NCI-H2081 (cell line): ENCODE measurements around the gene VAMP2.
"Not testable (repeated sequence)": the region's sequence is repeated elsewhere in the genome, so short reads cannot be mapped to it uniquely, and the experiment has no call there.

Experiments
- DNase-seq, 2 experiments: peaks; one replicate each; lab custom pipeline; 2025; lab: John Stamatoyannopoulos, UW

VAMP2 gene

DNA sequence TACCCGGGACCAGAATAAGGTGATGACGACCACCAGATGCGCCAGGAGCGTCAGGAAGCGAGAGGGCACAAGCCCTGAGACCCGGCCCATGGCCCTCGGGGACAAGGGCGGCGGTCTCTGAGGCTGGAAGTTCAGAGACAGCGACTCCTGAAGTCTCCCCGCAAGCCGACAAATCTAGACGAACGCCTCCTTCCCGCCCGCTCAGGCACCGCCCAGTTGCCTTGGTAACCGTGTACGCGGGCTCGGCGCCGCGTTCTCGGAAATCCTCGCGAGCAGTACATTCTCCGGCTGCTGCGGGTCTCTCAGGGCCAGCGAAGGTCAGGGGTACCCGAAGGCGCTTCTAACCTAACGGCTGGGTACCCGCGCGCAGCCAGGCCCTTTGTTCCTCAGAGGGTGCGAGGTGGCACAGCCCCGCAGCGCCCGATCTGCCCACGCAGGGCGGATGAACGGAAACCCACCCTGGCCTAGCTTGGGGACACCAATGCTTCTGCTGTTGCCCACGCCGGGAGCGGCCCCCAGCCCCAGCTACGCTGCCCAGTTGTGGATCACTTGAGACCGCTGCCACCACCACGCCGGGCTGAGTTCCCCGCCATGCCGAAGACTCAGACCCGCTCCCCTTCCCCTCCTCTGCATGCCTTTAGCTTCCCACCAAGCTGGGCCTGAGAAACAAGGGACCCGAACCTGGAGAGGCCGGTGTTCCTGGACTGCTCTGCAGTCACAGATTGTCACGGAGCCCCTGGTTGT, 13.6 kb upstream of the VAMP2 start, which contains the start of gene TMEM107:
TSS of gene TMEM107 (minus strand) at position 184 of the 744 bp plus-strand sequence. CDS start at position 90, 94 bp downstream.
- DNase-seq: peak; percentile 74 to 83

DNA sequence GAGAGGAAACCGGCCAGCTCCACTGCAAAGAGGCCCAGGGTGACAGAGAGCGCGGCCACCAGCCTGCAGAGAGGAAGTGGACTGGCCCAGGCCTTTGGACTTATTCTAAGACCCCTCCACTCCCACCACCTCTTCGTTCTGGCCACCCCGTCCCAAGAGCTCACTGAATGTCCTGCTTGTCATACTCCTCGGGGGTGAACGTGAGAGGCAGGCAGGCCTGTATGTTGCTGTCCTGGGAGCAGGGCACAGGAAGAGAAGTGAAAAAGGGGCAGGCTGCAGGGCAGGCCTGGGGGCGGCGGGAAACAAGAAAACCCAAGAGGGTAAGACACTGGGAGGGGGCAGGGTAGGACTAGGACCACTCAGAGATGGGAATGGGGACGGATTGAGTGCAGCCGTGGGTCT, 13.0 kb upstream of the VAMP2 start:
- peak in 1 of 2 experiments; percentile 14 for DNase-seq

DNA sequence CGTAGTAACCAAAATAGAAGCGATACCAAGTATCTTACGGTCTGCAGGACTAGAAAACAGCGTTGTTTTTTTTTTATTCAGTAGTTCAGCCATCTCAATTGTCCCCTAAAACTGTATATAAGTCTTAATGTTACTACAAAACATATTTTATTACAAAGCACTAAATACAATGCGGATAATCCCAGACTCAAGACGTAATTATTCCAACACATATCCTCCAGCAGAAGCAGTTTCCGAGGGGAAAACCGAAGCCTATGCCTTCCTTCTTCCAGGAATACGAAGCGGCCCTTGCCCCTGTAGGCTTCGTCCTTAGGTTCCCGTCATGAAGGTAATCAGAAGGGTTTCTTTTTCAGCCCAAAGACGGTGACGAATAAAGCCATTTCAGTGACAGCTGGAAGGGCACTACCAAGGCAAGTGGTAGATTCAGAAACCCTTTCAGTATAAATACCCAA, 11.1 kb upstream of the VAMP2 start:
- DNase-seq: no peak

GRCh38 chr17:8173056-8173870, 10.5 kb upstream of the VAMP2 start:
- DNase-seq: peak; percentile 67 to 92

DNA sequence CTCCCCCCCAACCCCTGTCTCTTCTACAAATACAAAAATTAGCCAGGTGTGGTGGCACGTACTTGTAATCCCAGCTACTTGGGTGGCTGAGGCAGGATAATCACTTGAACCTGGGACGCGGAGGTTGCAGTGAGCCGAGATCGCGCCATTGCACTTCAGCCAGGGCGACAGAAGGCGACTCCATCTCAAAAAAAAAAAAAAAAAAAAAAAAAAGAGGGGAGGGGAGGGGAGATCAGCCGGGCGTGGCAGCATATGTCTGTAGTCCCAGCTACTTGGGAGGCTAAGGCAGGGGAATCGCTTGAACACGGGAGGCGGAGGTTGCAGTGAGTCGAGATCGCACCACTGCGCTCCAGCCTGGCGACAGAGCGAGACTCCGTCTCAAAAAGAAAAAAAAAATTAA, 7.4 kb upstream of the VAMP2 start:
- DNase-seq: not testable (repeated sequence)

DNA sequence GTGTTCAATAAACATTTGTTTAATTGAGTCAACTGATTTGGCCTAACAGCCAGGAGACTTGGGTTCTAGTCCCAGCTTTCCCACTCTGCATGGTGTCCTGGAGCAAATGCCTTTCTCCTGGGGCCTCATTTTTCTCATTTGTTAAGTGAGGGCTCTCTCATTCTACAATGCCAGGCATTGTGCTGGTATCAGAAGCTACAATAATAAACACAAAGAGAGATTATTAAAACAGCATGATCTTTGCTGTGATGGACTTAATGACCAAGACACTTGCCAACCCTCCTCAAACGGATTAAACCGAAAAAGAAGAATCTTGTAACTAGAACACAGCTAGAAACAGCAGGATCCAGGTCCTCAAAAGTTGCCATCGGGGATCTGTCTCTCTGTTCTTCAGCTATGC, 4.8 kb upstream of the VAMP2 start:
- no peak for DNase-seq

DNA sequence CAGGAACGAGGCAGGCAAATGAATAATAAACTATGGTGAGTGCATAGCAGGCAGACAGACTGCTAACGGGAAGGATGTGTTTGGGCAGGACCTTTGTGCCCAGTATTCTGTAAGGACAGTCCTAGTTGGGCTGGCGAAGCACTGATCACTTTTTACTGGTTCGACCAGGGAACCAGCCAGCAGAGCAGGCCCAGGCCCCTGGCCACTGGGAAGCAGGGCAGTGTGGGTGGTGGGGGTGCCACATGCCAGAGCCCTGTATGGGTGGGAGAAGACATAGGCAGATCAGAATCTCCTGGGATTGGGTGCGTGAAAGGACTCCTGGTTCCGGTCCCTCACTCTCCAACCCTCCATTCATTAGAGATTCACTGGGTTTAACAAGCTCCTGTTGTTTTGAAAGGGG, 4.0 kb upstream of the VAMP2 start:
- no peak for DNase-seq

DNA sequence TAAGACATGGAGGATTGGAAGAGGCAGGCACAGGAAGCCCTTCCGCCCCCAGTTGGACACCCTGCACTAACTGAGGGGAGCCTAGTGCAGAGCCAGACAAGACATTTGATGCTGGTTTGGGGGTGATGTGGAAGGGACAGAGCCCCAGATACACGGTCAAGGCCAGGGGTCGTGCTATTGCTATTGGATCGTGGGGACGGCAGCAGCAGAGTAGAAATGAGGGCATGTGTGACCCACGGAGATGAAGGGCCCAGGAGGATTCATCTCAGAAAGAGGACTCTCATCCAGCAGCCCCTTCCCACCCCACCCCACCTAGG, 2.0 kb upstream of the VAMP2 start:
- no peak for DNase-seq

GRCh38 chr17:8163978-8164814, 1.4 kb upstream of the VAMP2 start:
- DNase-seq: no peak

DNA sequence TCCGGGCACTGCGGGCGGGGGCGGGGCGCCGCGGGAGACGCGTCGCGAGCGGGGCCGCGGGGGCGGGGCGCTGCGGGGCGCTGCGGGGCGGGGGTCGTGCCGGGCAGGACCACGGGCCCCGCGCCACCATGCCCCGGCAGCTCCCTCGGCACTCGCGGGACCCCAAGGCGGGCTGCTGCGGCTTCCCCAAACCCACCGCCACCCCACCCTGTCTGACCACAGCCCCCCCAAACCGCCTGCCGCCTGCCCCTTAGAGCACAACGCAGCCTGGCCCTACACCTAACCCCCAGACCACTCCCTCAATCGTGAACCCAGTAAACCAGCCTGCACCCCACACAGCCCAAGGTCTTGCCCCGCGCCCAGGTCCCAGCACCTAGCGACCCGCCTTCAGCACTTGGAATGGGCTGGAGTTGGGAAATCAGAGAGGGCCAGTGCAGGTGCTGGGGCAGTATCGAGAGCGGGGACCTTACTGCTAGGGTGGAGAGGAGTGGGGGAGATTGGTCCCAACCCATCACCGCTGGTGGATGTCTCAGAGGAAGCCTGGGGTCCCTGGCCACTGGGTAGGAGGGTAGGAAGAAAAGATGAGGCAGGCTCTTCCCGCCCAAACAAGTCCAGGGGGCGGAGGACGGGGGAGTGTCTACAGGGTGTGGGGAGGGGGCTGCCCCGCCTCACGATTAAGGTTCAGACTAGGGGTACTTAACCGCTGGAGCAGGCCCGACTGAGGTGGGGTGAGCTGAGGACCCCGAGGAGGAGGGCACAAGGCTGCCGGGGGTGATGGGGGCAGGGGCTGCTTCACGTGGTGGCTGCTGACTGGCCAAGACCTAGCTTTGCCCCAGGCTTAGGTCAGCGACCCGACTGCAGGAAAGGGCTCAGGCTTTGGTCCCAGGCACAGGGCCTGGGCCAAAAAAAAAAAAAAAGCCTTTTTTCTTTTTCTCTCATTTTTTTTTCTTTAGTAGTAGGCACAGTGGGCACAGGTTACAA, 539 bp upstream of the VAMP2 start:
- no peak for DNase-seq

- no peak for DNase-seq
Measured at GRCh38 chr17:8161289-8162232, 1.2 kb downstream of the VAMP2 start.

- DNase-seq: no peak
Measured at GRCh38 chr17:8160741-8161221, 2.0 kb downstream of the VAMP2 start.

GRCh38 chr17:8160224-8160577, 2.5 kb downstream of the VAMP2 start:
- DNase-seq: no peak

DNA sequence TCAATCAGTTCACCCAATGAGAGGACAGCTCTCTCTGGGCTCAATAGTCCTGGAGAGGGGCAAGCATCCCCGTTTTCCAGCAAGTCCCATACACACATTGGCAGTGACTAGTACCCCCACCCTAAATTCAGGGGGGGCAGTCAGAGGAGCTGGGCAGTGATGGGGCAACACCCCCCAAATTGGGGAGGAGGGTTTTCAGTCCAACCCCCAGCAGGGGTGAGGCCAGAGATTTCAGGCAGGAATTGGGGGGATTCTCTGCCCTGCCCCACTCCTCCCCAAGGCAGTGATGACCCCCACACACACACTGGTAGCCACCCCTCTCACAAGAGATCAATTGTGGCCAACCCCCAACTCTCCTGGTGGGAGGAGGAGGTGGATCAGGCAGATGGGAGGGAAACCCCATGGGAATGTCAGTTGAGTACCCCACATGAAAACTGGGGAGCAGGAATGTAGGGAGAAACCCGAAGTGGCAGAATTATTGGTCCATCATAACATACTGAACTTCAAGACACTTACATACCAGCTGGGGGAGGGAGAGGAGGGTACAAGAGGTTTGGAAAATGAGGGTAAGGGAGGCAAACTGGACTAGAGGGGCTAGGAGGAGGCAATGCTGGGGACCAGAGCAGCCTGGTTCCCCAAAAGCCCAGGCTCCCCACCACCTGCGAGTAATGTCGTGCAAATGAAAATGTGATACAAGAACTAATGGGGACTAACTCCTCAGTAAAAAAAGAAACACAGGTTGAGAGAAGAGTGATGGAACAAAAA, 3.1 kb downstream of the VAMP2 start:
- DNase-seq: no peak

DNA sequence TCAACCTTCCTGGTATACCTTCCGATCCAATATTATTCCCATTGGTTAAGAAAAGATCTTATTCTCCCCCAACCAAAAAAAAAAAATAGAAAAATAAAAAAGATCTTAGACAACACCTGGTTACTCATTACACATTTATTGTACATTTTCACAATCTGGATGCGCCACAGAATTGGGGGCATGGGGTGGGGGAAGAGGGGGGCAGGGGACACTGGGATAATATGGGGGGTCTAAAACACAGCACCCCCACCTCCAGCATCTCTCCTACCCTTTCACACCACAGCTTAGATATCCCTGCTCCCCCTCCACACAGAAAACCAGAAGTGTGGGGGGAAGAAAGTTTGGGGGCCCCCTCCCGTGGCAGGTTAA, 3.7 kb downstream of the VAMP2 start:
- no peak for DNase-seq

DNA sequence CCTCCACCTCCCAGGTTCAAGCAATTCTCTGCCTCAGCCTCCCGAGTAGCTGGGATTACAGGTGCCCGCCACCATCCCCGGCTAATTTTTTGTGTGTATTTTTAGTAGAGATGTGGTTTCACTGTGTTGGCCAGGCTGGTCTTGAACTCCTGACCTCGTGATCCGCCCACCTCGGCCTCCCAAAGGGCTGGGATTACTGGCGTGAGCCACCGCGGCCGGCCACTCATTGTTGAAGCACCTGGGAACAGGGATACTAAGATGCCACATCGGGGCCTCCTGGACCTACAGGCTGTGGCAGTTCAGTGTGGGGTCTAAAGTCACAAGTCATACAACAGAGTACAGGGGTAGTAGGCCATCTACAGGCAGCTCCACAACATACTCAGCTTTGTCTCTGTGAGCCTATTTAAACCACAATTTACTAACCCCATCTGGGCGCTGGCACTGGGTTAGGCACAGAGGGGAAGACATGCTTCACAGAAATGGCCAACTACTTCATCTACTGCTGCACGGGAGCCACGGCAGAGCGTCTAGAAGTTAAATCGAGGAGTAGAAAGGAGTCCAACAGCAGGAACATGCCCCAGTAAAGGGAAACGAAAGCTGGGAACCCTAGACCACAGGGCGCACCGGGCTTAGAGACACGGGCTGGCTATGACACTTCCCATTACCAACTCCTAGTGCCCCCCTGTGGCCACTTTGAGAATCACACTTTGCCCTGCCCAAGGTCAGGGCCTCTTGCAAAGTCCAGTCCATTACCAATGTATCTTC, 4.3 kb downstream of the VAMP2 start:
- DNase-seq: peak; percentile 47 to 48

DNA sequence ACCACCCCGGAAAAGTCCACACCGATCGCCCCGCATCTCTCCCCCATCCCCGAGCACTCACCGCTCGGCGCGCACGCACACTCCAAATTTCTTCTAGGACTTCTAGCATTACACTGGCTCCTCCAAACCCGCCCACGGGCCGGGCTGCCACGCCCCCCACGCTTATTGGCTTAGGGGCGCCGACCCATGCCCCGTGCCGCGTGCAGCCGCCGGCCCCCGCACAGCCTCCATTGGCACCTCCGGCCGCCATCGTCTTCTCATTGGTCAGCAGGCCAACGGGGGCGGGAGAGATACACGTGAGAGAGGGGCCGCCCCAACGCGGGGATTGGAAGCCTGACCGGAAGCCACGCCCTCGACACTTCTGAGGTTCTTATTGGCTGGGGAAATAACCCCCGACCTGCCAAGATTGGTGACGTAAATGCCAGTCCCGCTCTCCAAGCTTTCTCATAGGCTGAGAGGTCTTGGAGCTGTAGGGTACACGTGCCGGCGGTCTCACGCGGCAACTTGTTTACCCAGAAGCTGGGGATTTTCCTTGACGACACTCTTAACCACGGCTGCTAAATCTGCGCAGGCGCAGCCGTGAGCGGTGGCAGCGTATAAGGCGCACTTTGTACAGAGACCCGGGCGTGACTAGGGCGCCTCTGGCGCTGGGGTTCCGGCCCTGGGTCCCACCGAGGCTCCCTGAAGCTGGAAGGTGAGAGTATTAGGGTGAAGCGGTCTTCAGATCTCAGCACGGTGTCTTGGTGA, 6.3 kb downstream of the VAMP2 start:
- DNase-seq: peak; percentile 98 to 99

- DNase-seq: no peak
Measured at GRCh38 chr17:8155996-8156245, 6.8 kb downstream of the VAMP2 start.
